ENCODE data around the gene C1QTNF3.

Gene C1QTNF3

DNA sequence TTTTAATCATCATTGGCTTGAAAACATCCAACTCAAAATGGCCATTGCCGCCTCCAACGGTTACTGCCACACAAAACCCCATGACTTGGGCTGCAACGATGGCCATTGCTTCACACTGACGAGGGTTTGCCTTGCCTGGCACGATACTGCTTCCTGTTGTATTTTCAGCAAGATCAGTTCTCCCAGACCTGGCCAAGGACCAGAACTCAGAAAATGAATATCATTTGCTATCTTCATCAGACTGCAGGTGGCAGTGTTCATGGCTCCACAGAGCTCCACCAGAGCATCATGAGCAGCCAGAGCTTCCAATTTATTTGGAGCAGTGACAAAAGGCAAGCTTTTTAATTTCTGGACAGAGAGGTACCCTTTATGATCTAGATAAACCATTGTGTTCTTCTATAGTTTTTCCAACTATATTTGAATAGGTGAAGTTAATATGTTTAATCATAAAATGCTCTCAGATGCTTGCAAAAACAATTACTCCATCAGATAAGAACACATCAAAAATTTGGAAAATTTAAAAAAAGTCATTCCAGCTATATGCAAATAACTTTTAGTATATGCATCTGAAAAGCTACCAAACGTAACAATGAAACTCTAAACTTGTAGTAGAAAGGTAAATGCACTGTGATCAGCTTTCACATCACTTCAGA, 45.6 kb downstream of the C1QTNF3 start:
- peak; percentile 68 for DNase-seq (ENCODE audit: low spot score)

- DNase-seq (ENCODE audit: low spot score), result no peak
Measured at GRCh38 chr5:33995865-33996264, 47.1 kb downstream of the C1QTNF3 start.

- peak; percentile 42 for DNase-seq (ENCODE audit: low spot score)
Measured at GRCh38 chr5:33994845-33995244, 48.2 kb downstream of the C1QTNF3 start.

GRCh38 chr5:33992864-33993263, 50.1 kb downstream of the C1QTNF3 start:
- no peak for DNase-seq (ENCODE audit: low spot score)

GRCh38 chr5:33985447-33985846, 57.6 kb downstream of the C1QTNF3 start:
- no peak for DNase-seq (ENCODE audit: low spot score)

GRCh38 chr5:33984671-33985124, 58.3 kb downstream of the C1QTNF3 start, which contains the start of gene SLC45A2:
Gene SLC45A2 (minus strand): TSS chr5:33984693. CDS start chr5:33984583, 110 bp downstream.
- no peak for DNase-seq (ENCODE audit: low spot score)

- DNase-seq (ENCODE audit: low spot score), result no peak
Measured at GRCh38 chr5:33984178-33984577, 58.8 kb downstream of the C1QTNF3 start.

GRCh38 chr5:33981408-33982162, 61.4 kb downstream of the C1QTNF3 start:
- no peak for DNase-seq (ENCODE audit: low spot score)

GRCh38 chr5:33980030-33980429, 63.0 kb downstream of the C1QTNF3 start:
- DNase-seq (ENCODE audit: low spot score), result no peak

- no peak for DNase-seq (ENCODE audit: low spot score)
Measured at GRCh38 chr5:33978306-33978705, 64.7 kb downstream of the C1QTNF3 start.

GRCh38 chr5:33976307-33976706, 66.7 kb downstream of the C1QTNF3 start:
- DNase-seq (ENCODE audit: low spot score), result no peak

GRCh38 chr5:33975852-33976251, 67.2 kb downstream of the C1QTNF3 start:
- DNase-seq (ENCODE audit: low spot score), result no peak

GRCh38 chr5:33973271-33973670, 69.7 kb downstream of the C1QTNF3 start:
- no peak for DNase-seq (ENCODE audit: low spot score)

DNA sequence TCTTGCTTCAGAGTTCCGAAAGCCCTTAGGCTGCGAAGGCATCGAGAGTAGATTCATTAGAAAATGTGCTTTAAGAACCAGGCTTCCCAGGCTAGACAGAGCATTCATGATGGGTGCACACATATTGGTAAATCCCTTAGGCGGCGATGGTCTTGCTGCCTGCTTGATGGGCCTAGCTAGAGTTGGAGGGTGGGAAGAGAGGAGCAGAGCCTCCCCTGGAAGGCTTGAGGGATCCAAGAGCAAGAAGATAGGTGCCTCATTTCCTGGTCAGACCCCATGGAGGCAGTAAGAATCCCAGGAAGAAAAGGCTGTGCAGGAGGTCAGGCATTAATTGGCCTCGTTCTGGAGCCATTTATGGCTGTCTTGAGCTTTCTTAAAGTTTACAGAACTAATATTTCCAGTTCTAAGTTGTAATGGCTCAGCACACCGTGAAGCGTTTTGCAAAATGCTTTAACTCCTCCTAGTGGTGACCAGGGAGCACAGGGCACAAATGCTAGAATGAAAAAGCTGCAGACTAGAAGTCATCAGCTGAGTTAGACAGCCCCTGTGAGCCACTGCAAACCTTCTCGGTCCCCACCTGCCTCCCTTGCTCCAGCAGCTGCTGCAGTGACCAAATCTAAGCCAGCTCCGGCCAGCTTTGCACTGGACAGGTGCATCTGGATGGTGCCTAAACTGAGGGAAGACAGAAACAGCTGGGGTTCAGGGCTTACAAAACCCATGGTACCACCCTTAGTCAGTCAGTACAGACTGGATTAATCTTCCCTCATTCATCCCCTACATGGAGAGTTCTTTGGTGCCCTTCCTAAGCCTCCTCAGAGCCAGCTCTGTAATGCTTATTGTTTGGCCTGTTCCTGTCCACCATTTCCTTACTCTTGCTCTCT, 73.2 kb downstream of the C1QTNF3 start:
- DNase-seq (ENCODE audit: low spot score), result peak; percentile 37

GRCh38 chr5:33968211-33969005, 74.6 kb downstream of the C1QTNF3 start:
- no peak for DNase-seq (ENCODE audit: low spot score)
